ENCODE results near the gene CACFD1. TPM values are rescaled to one million over a fixed set of nuclear protein-coding genes. Genes with fewer than 3 reads are reported as not detected.

Gene CACFD1
- total and polyA plus RNA-seq, 2 of the 13 experiments (the other 11 are each of a cell fraction or from before 2014, with no cell fraction given): 13.8 to 14.6 TPM

- no peaks in the 10 kb centered on the region for H4K20me1 ChIP-seq (ENCODE audit: insufficient read depth, low read length)
- no TSS peak for BruUV-seq (replicated peaks)
- ChIA-PET CTCF (ENCODE audit: low intra/inter-chr PET ratio, low total read pairs) (no interaction called here), POLR2A (no interaction called here)
- ATAC-seq (no peak), DNase-seq (ENCODE audit: low spot score) (no peak), FAIRE-seq (no peak)
- H3K9me3 ChIP-seq (ENCODE audit: low read length): no peaks in the 10 kb centered on the region
- H3K4me2 ChIP-seq (ENCODE audit: low read depth, low read length): no peak overlapping the region
- H3K27ac ChIP-seq (ENCODE audit: extremely low read length, insufficient read depth, low read length): no peak overlapping the region
- H2AFZ ChIP-seq (ENCODE audit: low read length): no peak overlapping the region
- no peak overlapping the region for H3K9ac ChIP-seq (ENCODE audit: insufficient read depth, low read depth, low read length)
- intact Hi-C loops (cut with micrococcal nuclease; ENCODE audit: unreplicated experiment) (loop anchor here (1.0 kb wide), 1 partner anchor 30 kb away; no protein-coding TSS in a partner anchor), in situ Hi-C loops (cut with HindIII; ENCODE audit: extremely low pct_ligation_motif_present, low pct_unique_long_range_greater_than_20kb) (no loop called here)
- no peaks in the 10 kb centered on the region for H3K36me3 ChIP-seq (replicated peaks in 1 of 2; ENCODE audit: control insufficient read depth in 1 of 2, insufficient read depth in 2 of 2, low read length in 2 of 2)
- TF ChIP-seq HDAC6 (IDR thresholded peaks at IDR 0.05; ENCODE audit: low read depth, low read length): no peak
- no peak for TF ChIP-seq THAP9 (CRISPR knock-in tag; IDR thresholded peaks at IDR 0.05; ENCODE audit: borderline replicate concordance)
- no peak for TF ChIP-seq NFYC (CRISPR knock-in tag; IDR thresholded peaks at IDR 0.05)
- TF ChIP-seq DMAP1 (CRISPR knock-in tag; IDR thresholded peaks at IDR 0.05): no peak
- TF ChIP-seq ZNF879 (CRISPR knock-in tag; IDR thresholded peaks at IDR 0.05): no peak
- TF ChIP-seq ZNF414 (CRISPR knock-in tag; IDR thresholded peaks at IDR 0.05): no peak
- TF ChIP-seq SMAD1 (CRISPR knock-in tag; IDR thresholded peaks at IDR 0.05; ENCODE audit: borderline replicate concordance, low read depth): no peak
- TF ChIP-seq ZNF816 (CRISPR knock-in tag; IDR thresholded peaks at IDR 0.05; ENCODE audit: borderline replicate concordance): no peak
- TF ChIP-seq GTF3A (CRISPR knock-in tag; conservative IDR thresholded peaks at IDR 0.05): no peak
- TF ChIP-seq ZBTB40 (IDR thresholded peaks at IDR 0.05): no peak
- TF ChIP-seq ZBTB40 (CRISPR knock-in tag; IDR thresholded peaks at IDR 0.05): no peak
- H3K4me3 ChIP-seq (replicated peaks in 1 of 3; ENCODE audit: insufficient read depth in 1 of 3, low read depth in 2 of 3, low read length in 3 of 3): no peak overlapping the region
- peaks cover 32% of the 10 kb centered on the region for H3K4me1 ChIP-seq (ENCODE audit: insufficient read depth, low read length)
- no peaks in the 10 kb centered on the region; a peak in 1 of 5 replicates for H3K27me3 ChIP-seq (ENCODE audit: control insufficient read depth in 1 of 2, insufficient read depth in 2 of 2, low read length in 2 of 2)
- 100% methylated on average over 2 of the region's 11 CpGs for WGBS (ENCODE audit: low lambda C conversion rate)
- peaks cover 3% of the 10 kb centered on the region for H3K79me2 ChIP-seq (ENCODE audit: insufficient read depth, low read length)
Measured at GRCh38 chr9:133455936-133456335, 3.8 kb upstream of the CACFD1 start.

Data from HepG2 (cell line).